A673 (cell line): ENCODE data around the gene RDH13. TPM values are rescaled to one million over a fixed set of nuclear protein-coding genes. Genes with fewer than 3 reads are reported as not detected.

ENCODE experiments used
- BruUV-seq: library from RNA; stranded (reverse); fragments of 400-500 nt; replicated peaks from 2 replicates; lab custom pipeline; 2021; lab: Mats Ljungman, UMichigan
- CTCF ChIA-PET: fragments of 300-600 bp; sonication (Branson Sonifier 250); formaldehyde crosslinking; loops from one replicate; lab custom pipeline; 2022; ENCODE audit warnings: antibody characterized with exemption; lab: Charles Lee
- POLR2A ChIA-PET: fragments of 300-600 bp; sonication (Branson Sonifier 250); formaldehyde crosslinking; loops from one replicate; lab custom pipeline; 2022; ENCODE audit warnings: antibody characterized with exemption; ENCODE audit not compliant: low non-redundant PET; lab: Charles Lee
- DNase-seq: peaks from one replicate; pipeline ENCODE4 v3.0.0-alpha.2; 2015; ENCODE audit warnings: low spot score
- H3K27ac ChIP-seq: fragments of 200-600 bp; sonication (generic); 2 replicates; pipeline ENCODE4 v1.5.1; 2016; ENCODE audit warnings: mixed run types, low read depth, mild to moderate bottlenecking, mixed read lengths, antibody characterized with exemption, low read length; ENCODE audit not compliant: poor library complexity, severe bottlenecking
- H3K27me3 ChIP-seq: fragments of 200-600 bp; sonication (generic); replicated peaks from 2 replicates; pipeline ENCODE4 v1.6.1; 2017; ENCODE audit warnings: mixed run types, low read depth, mild to moderate bottlenecking, mixed read lengths, antibody characterized with exemption, low read length; ENCODE audit not compliant: insufficient read depth, poor library complexity
- H3K36me3 ChIP-seq: fragments of 200-600 bp; sonication (generic); 2 replicates; pipeline ENCODE4 v1.6.1; 2016; ENCODE audit warnings: mixed run types, mild to moderate bottlenecking, mixed read lengths, antibody characterized with exemption, low read length; ENCODE audit not compliant: insufficient read depth, poor library complexity, severe bottlenecking
- H3K4me1 ChIP-seq: fragments of 200-600 bp; sonication (generic); 2 replicates; pipeline ENCODE4 v1.6.1; 2017; ENCODE audit warnings: mixed run types, mild to moderate bottlenecking, mixed read lengths, antibody characterized with exemption, low read length; ENCODE audit not compliant: insufficient read depth, poor library complexity, severe bottlenecking
- H3K4me3 ChIP-seq: fragments of 200-600 bp; sonication (generic); 2 replicates; pipeline ENCODE4 v1.5.1; 2016; ENCODE audit warnings: low read depth, mixed run types, mild to moderate bottlenecking, mixed read lengths, low read length; ENCODE audit not compliant: poor library complexity, severe bottlenecking
- H3K9me3 ChIP-seq: fragments of 200-600 bp; sonication (generic); 2 replicates; pipeline ENCODE4 v1.6.1; 2016; ENCODE audit warnings: mixed run types, low read depth, mild to moderate bottlenecking, mixed read lengths, antibody characterized with exemption, low read length; ENCODE audit not compliant: poor library complexity, severe bottlenecking
- EZH2 ChIP-seq: fragments of 200-600 bp; sonication (generic); IDR thresholded peaks from 2 replicates; pipeline ENCODE4 v1.6.1; 2017; ENCODE audit warnings: borderline replicate concordance, low read depth, mild to moderate bottlenecking, mixed read lengths, antibody characterized with exemption, low read length; ENCODE audit not compliant: poor library complexity, severe bottlenecking
- intact Hi-C: fragments of 100-400 bp; cut with micrococcal nuclease; formaldehyde crosslinking; loops from one replicate; pipeline ENCODE4 v1.10.0; 2022; ENCODE audit not compliant: unreplicated experiment
- total RNA-seq: library from RNA; stranded (reverse); gene quantifications from 2 replicates; pipeline ENCODE4 v1.2.3, GENCODE V29; 2021
- TF ChIP-seq, protein P1 (sequence below): fragments of 300-800, 200-600 bp; sonication (generic); conservative IDR thresholded peaks from 2 replicates; pipeline ENCODE4 v1.5.1; 2017; ENCODE audit warnings: low read depth, mild to moderate bottlenecking, antibody characterized with exemption, low read length, moderate library complexity, mixed read lengths

Gene RDH13
- total RNA-seq, 1 experiment from 2014 or later, result 19.0 TPM

DNA sequence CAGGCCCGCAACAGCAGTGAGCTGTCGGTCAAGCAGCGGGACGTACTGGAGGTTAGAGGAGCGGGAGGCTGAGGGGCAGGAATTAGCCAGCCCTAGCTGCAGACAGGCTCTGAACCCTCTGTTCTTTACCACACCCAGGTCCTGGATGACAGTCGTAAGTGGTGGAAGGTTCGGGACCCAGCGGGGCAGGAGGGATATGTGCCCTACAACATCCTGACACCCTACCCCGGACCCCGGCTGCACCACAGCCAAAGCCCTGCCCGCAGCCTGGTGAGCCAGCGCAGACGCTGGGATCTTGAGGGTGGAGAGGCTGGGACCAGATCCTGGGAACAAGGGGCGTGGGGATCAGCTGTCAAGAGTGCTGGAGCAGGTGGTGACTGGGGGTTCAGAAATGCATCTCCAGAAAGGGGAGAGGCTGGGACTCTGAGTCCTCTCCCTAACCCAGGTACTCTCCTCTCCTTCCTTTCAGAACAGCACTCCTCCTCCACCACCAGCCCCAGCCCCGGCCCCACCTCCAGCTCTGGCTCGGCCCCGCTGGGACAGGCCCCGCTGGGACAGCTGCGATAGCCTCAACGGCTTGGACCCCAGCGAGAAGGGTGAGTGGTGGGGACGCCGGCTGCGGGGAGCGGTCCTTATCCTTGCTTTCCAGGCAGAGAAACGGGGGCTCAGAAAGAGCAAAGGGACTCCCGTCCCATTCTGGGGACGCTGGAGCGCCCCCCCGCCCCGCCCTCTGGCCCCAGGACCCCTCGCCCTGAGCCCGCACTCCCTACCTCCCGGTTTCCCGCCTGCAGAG lies 23.2 kb upstream of the RDH13 start:
- ChIA-PET CTCF (interaction anchor here (0.6 kb wide), 1 partner anchor 460 kb away, joined by 4 read pairs; no protein-coding TSS in a partner anchor), POLR2A (no interaction called here)
- H3K27ac ChIP-seq, result no peak overlapping the region
- no TSS peak for BruUV-seq
- H3K36me3 ChIP-seq, result no peaks in the 10 kb centered on the region
- no peaks in the 10 kb centered on the region for H3K9me3 ChIP-seq
- peaks cover 24% of the 10 kb centered on the region for H3K4me1 ChIP-seq
- H3K27me3 ChIP-seq, result peaks cover 10% of the 10 kb centered on the region
- H3K4me3 ChIP-seq, result peak overlapping the region; percentile 53
- DNase-seq, result no peak
- intact Hi-C loops, result no loop called here
- TF ChIP-seq, protein P1, sequence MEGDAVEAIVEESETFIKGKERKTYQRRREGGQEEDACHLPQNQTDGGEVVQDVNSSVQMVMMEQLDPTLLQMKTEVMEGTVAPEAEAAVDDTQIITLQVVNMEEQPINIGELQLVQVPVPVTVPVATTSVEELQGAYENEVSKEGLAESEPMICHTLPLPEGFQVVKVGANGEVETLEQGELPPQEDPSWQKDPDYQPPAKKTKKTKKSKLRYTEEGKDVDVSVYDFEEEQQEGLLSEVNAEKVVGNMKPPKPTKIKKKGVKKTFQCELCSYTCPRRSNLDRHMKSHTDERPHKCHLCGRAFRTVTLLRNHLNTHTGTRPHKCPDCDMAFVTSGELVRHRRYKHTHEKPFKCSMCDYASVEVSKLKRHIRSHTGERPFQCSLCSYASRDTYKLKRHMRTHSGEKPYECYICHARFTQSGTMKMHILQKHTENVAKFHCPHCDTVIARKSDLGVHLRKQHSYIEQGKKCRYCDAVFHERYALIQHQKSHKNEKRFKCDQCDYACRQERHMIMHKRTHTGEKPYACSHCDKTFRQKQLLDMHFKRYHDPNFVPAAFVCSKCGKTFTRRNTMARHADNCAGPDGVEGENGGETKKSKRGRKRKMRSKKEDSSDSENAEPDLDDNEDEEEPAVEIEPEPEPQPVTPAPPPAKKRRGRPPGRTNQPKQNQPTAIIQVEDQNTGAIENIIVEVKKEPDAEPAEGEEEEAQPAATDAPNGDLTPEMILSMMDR, result no peak
- TF ChIP-seq EZH2, result no peak

DNA sequence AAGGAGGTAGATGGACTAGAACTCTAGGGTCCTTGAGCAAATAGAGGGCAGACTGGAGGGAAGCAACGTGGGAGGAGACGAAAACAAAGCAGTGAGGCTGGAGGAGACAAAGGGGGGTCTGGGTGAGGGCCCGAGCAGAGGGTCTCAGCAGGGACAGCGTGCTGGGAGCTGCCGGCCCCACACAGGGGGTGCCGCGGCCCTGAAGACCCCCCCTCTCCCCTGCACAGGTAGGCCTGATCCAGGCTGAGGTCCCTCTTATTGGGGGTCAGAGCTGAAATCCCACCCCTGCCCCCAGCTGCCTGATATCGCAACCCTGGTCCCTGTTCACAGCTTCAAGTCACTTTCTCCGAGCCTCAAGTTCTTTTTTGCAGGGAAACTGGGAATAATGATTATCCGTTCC lies 21.5 kb upstream of the RDH13 start:
- no TSS peak for BruUV-seq
- CTCF ChIA-PET, result interaction anchor here (1.3 kb wide), 1 partner anchor 21 kb away, joined by 4 read pairs; the partner anchor contains the start of gene RDH13
- POLR2A ChIA-PET, result no interaction called here
- no peaks in the 10 kb centered on the region for H3K9me3 ChIP-seq
- intact Hi-C loops, result no loop called here
- DNase-seq, result no peak
- no peak overlapping the region for H3K4me3 ChIP-seq
- no peaks in the 10 kb centered on the region for H3K36me3 ChIP-seq
- H3K27ac ChIP-seq, result no peak overlapping the region
- peaks cover 29% of the 10 kb centered on the region for H3K4me1 ChIP-seq
- no peak for TF ChIP-seq EZH2
- TF ChIP-seq, protein P1, result no peak
- H3K27me3 ChIP-seq, result peaks cover 10% of the 10 kb centered on the region

DNA sequence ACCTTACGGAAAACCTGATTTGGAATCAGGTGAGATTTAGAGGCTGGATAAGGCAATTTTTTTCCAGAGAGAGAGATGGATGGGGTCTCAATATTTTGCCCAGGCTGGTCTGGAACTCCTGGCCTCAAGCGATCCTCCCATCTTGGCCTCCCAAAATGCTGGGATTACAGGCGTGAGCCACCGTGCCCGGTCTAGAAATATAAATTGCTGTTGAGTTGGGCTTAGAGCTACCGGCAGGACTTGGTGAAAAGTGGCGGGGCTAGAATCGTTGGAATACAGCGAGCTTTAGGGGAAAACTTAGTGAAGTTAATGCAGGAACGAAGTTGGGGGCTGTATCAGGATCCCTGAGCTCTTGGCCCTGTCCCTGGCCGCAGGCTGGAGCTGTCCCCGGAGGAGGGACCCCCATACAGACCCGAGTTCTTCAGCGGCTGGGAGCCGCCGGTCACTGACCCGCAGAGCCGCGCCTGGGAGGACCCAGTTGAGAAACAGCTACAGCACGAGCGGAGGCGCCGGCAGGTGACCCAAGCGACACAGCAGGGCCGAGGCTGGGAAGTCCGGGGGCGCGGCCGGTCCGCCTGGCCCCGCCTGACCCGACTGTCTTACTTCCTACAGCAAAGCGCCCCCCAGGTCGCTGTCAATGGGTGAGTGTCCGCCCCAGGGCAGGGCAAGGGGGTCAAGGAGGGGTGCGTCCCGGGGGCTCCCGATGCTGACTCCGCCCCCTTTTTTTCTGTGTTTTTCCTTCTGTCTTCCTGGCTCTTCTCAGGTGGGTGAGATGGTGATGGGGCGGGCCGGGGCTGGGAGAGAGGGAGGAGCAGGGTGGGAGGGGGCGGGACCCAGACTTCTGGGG lies 20.3 kb upstream of the RDH13 start:
- H3K4me3 ChIP-seq, result no peak overlapping the region
- ChIA-PET CTCF (no interaction called here), POLR2A (interaction anchor here (0.6 kb wide), 1 partner anchor 400 kb away, joined by 3 read pairs; no protein-coding TSS in a partner anchor)
- H3K36me3 ChIP-seq, result no peaks in the 10 kb centered on the region
- TF ChIP-seq, protein P1, result no peak
- TF ChIP-seq EZH2, result no peak
- no peak overlapping the region for H3K27ac ChIP-seq
- DNase-seq, result no peak
- no peaks in the 10 kb centered on the region for H3K9me3 ChIP-seq
- H3K27me3 ChIP-seq, result peaks cover 10% of the 10 kb centered on the region
- H3K4me1 ChIP-seq, result peaks cover 27% of the 10 kb centered on the region
- no TSS peak for BruUV-seq
- intact Hi-C loops, result no loop called here
